Tibial nerve (tissue), 4 donors: Measurements from ENCODE around the gene TRIM40.

Experiments used
- EP300 ChIP-seq, 2 donors: sonication (generic); formaldehyde crosslinking; IDR thresholded peaks; one replicate each; pipeline ENCODE4 v1.6.1; 2017; ENCODE audit warnings: antibody characterized with exemption in 2 of 2, mild to moderate bottlenecking in 1 of 2
- POLR2A ChIP-seq, 2 donors: fragments of 450-650 bp; IDR thresholded peaks; one replicate each; pipeline ENCODE4 v1.6.1; 2017; ENCODE audit warnings: antibody characterized with exemption in 2 of 2, mild to moderate bottlenecking in 2 of 2, moderate library complexity in 2 of 2
- TF ChIP-seq, protein P1 (sequence below), 5 experiments: fragments of 200-600 bp in 3 of 5; fragments of 450-650 bp in 2 of 5; sonication (generic) in 3 of 5; IDR thresholded peaks; one replicate each; pipeline ENCODE4 v1.5.1; 2016 to 2019; ENCODE audit warnings: antibody characterized with exemption in 5 of 5, mild to moderate bottlenecking in 3 of 5, moderate library complexity in 2 of 5

DNA sequence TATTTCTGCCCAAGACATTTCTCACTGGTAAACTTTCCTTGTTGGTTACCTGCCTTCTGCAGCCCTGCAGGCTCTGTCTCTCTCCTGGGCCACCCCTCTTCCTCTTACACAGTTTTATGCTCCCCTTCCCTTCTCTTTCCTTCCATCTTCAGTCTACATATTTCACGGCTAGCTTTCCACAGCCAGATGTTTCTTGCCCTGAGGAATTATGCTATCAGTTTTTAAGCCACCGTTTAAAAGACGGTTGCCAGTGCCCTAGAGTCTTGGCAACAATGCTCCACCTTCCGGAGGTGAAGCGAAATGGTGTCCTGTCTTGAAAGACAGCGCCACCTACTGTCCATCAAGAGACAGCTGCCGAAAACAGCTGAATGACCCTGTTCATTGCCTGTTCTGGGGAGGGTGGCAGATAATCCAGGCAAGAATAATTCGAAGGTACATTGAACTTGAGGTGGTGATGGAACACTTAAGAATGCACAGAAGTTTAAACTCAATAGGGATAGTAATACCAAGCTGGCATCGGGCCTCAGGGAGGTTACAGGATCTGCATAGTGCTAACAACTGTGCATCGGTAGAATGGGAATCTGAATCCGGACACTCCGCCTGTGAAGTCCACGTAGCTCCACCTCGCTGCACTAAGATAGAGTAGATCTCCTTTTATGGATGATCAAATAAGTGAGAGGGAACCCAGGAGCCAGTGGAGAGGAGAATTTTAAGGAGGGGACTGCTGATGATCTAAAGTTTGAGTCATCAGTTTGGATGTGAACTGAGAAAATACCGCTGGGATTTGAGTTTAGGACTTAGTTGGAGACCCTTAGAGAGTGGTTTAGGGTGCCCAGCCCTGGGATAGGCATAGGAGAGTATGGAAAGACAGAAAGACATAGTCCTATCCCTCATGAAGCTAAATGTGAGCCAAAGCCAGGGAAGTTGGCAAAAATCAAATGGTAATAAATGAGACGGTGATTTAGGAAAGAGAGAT, 4.8 kb upstream of the TRIM40 start:
- TF ChIP-seq, protein P1, sequence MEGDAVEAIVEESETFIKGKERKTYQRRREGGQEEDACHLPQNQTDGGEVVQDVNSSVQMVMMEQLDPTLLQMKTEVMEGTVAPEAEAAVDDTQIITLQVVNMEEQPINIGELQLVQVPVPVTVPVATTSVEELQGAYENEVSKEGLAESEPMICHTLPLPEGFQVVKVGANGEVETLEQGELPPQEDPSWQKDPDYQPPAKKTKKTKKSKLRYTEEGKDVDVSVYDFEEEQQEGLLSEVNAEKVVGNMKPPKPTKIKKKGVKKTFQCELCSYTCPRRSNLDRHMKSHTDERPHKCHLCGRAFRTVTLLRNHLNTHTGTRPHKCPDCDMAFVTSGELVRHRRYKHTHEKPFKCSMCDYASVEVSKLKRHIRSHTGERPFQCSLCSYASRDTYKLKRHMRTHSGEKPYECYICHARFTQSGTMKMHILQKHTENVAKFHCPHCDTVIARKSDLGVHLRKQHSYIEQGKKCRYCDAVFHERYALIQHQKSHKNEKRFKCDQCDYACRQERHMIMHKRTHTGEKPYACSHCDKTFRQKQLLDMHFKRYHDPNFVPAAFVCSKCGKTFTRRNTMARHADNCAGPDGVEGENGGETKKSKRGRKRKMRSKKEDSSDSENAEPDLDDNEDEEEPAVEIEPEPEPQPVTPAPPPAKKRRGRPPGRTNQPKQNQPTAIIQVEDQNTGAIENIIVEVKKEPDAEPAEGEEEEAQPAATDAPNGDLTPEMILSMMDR (IDR thresholded peaks at IDR 0.05): peak; percentile 89 to 97 (median 91)
- TF ChIP-seq POLR2A (IDR thresholded peaks at IDR 0.05) (no peak), EP300 (IDR thresholded peaks at IDR 0.05) (peak in 1 of 2 donors; percentile 15)
